GM23338 (cell line): ENCODE results near the gene BRSK2. TPM values are rescaled to one million over a fixed set of nuclear protein-coding genes. Genes with fewer than 3 reads are reported as not detected.

ENCODE experiments used
- ATAC-seq: fragments of 200-7000 bp; cut with Tn5 transposase; 3 replicates; pipeline ENCODE4 v1.9.1; 2020
- DNase-seq: peaks from one replicate; pipeline ENCODE4 v3.0.0-alpha.2; 2015; ENCODE audit warnings: low spot score
- H2AFZ ChIP-seq: fragments of 200-600 bp; sonication (generic); 2 replicates; pipeline ENCODE4 v1.8.0; 2016; ENCODE audit warnings: antibody characterized with exemption, mild to moderate bottlenecking, moderate library complexity
- H3F3A ChIP-seq: fragments of 200-600 bp; sonication (generic); replicated peaks from 2 replicates; pipeline ENCODE4 v1.8.0; 2017; ENCODE audit warnings: antibody characterized with exemption, mixed run types, low read depth
- H3K27ac ChIP-seq: fragments of 200-600 bp; sonication (generic); 2 replicates; pipeline ENCODE4 v1.6.1; 2016; ENCODE audit warnings: low read depth
- H3K27me3 ChIP-seq: fragments of 200-600 bp; sonication (generic); 2 replicates; pipeline ENCODE4 v1.8.0; 2016; ENCODE audit warnings: mild to moderate bottlenecking, mixed run types, moderate library complexity; ENCODE audit not compliant: insufficient read depth
- H3K36me3 ChIP-seq: fragments of 200-600 bp; sonication (generic); 2 replicates; pipeline ENCODE4 v1.8.0; 2016; ENCODE audit warnings: mild to moderate bottlenecking; ENCODE audit not compliant: insufficient read depth
- H3K4me1 ChIP-seq: fragments of 200-600 bp; sonication (generic); 2 replicates; pipeline ENCODE4 v1.8.0; 2016; ENCODE audit warnings: mild to moderate bottlenecking, moderate library complexity; ENCODE audit not compliant: insufficient read depth
- H3K4me2 ChIP-seq: fragments of 200-600 bp; sonication (generic); 2 replicates; pipeline ENCODE4 v1.7.1; 2017; ENCODE audit warnings: mixed run types
- H3K4me3 ChIP-seq: fragments of 200-600 bp; sonication (generic); 2 replicates; pipeline ENCODE4 v1.6.1; 2016; ENCODE audit warnings: mixed run types
- H3K79me2 ChIP-seq: fragments of 200-600 bp; sonication (generic); replicated peaks from 2 replicates; pipeline ENCODE4 v1.8.0; 2017; ENCODE audit warnings: mild to moderate bottlenecking; ENCODE audit not compliant: insufficient read depth
- H3K9me2 ChIP-seq: fragments of 200-600 bp; sonication (generic); 2 replicates; pipeline ENCODE4 v1.8.0; 2017; ENCODE audit not compliant: insufficient read depth
- H4K20me1 ChIP-seq: fragments of 200-600 bp; sonication (generic); replicated peaks from 2 replicates; pipeline ENCODE4 v1.8.0; 2017; ENCODE audit warnings: mild to moderate bottlenecking; ENCODE audit not compliant: insufficient read depth
- H3K27ac Mint-ChIP-seq: 2 replicates; pipeline ENCODE4 v1.8.0; 2020; ENCODE audit warnings: inconsistent platforms, mild to moderate bottlenecking, moderate library complexity, mixed read lengths
- H3K27me3 Mint-ChIP-seq: 3 replicates; pipeline ENCODE4 v1.8.0; 2022; ENCODE audit warnings: low read depth, mild to moderate bottlenecking, moderate library complexity, mixed read lengths, inconsistent platforms; ENCODE audit not compliant: insufficient read depth, poor library complexity
- H3K36me3 Mint-ChIP-seq: 3 replicates; pipeline ENCODE4 v1.8.0; 2021; ENCODE audit warnings: low read depth, mild to moderate bottlenecking, inconsistent platforms, moderate library complexity, mixed read lengths
- H3K4me1 Mint-ChIP-seq: 3 replicates; pipeline ENCODE4 v1.8.0; 2020; ENCODE audit warnings: mild to moderate bottlenecking, inconsistent platforms, mixed read lengths
- H3K4me3 Mint-ChIP-seq: 3 replicates; pipeline ENCODE4 v1.8.0; 2021; ENCODE audit warnings: moderate library complexity, mild to moderate bottlenecking, inconsistent platforms, mixed read lengths
- H3K9me3 Mint-ChIP-seq: 3 replicates; pipeline ENCODE4 v1.8.0; 2020; ENCODE audit warnings: moderate library complexity, mild to moderate bottlenecking, inconsistent platforms, mixed read lengths
- CREB1 ChIP-seq: fragments of 250-450 bp; sonication (Bioruptor Pico); IDR thresholded peaks from 2 replicates; pipeline ENCODE4 v1.5.0; 2020; ENCODE audit warnings: low read depth, mild to moderate bottlenecking, moderate library complexity
- CTCF ChIP-seq, 2 experiments: fragments of 200-600 bp in 1 of 2; sonication (generic) in 1 of 2; conservative IDR thresholded peaks; 2 replicates each; pipeline versions ENCODE4 v1.5.1 to v1.6.1; 2016 to 2017; ENCODE audit warnings: antibody characterized with exemption in 2 of 2, low read depth in 2 of 2, mild to moderate bottlenecking in 2 of 2, moderate library complexity in 1 of 2
- ETS1 ChIP-seq: IDR thresholded peaks from 2 replicates; pipeline ENCODE4 v1.6.1; 2016; ENCODE audit warnings: antibody characterized with exemption
- EZH2 ChIP-seq: fragments of 200-600 bp; sonication (generic); IDR thresholded peaks from one replicate; pipeline ENCODE4 v1.8.0; 2017; ENCODE audit warnings: antibody characterized with exemption, mild to moderate bottlenecking, low read depth; ENCODE audit not compliant: unreplicated experiment
- EZH2phosphoT487 ChIP-seq: fragments of 200-600 bp; sonication (generic); IDR thresholded peaks from one replicate; pipeline ENCODE4 v1.8.1; 2018; ENCODE audit warnings: antibody characterized with exemption; ENCODE audit not compliant: unreplicated experiment
- JUNB ChIP-seq: IDR thresholded peaks from one replicate; pipeline ENCODE4 v1.6.1; 2016; ENCODE audit warnings: antibody characterized with exemption; ENCODE audit not compliant: unreplicated experiment
- NANOG ChIP-seq: IDR thresholded peaks from 2 replicates; pipeline ENCODE4 v1.6.1; 2016; ENCODE audit warnings: antibody characterized with exemption, borderline replicate concordance
- POLR2AphosphoS5 ChIP-seq: IDR thresholded peaks from 2 replicates; pipeline ENCODE4 v1.6.1; 2016; ENCODE audit warnings: antibody characterized with exemption, low read depth
- REST ChIP-seq: IDR thresholded peaks from one replicate; pipeline ENCODE4 v1.6.1; 2018; ENCODE audit warnings: antibody characterized with exemption; ENCODE audit not compliant: unreplicated experiment
- STAT1 ChIP-seq: IDR thresholded peaks from one replicate; pipeline ENCODE4 v1.6.1; 2016; ENCODE audit warnings: antibody characterized with exemption; ENCODE audit not compliant: unreplicated experiment
- ZNF114 ChIP-seq: fragments of 250-450 bp; sonication (Bioruptor Pico); IDR thresholded peaks from 2 replicates; pipeline ENCODE4 v1.5.0; 2020; ENCODE audit warnings: mild to moderate bottlenecking, moderate library complexity
- ZNF331 ChIP-seq: fragments of 250-450 bp; sonication (Bioruptor Pico); IDR thresholded peaks from 2 replicates; pipeline ENCODE4 v1.5.0; 2020; ENCODE audit warnings: low read depth, mild to moderate bottlenecking, moderate library complexity
- ZNF462 ChIP-seq: fragments of 250-450 bp; sonication (Bioruptor Pico); IDR thresholded peaks from 2 replicates; pipeline ENCODE4 v1.5.0; 2020; ENCODE audit warnings: mild to moderate bottlenecking, moderate library complexity
- polyA plus RNA-seq: library from polyadenylated mRNA; unstranded; fragments of >200 nt; fragmentation: Nextera tagmentation; extraction: Ambion mirVana; gene quantifications from 2 replicates; pipeline ENCODE4 v1.2.1, GENCODE V29; 2016
- total RNA-seq: library from RNA; depleted of rRNA; stranded (reverse); fragments of >200 nt; shearing (Covaris generic); gene quantifications from 2 replicates; pipeline ENCODE4 v1.2.3, GENCODE V29; 2014

The BRSK2 gene
- total and polyA plus RNA-seq, 2 experiments from 2014 or later, result 7.2 to 20.3 TPM

- Mint-ChIP-seq H3K4me1 (peaks cover 8% of the 10 kb centered on the region; the same call in 2 of the 3 replicates), H3K4me3 (no peak overlapping the region), H3K27ac (no peak overlapping the region), H3K9me3 (no peaks in the 10 kb centered on the region), H3K36me3 (no peaks in the 10 kb centered on the region), H3K27me3 (peaks cover 28% of the 10 kb centered on the region)
- ATAC-seq, result no peak
- H4K20me1 ChIP-seq, result no peaks in the 10 kb centered on the region
- TF ChIP-seq ZNF462, result no peak
- no peak for TF ChIP-seq STAT1
- TF ChIP-seq REST, result no peak
- TF ChIP-seq ZNF114, result no peak
- TF ChIP-seq EZH2phosphoT487, result no peak
- no peak for TF ChIP-seq NANOG
- no peak for TF ChIP-seq CTCF (conservative IDR thresholded peaks at IDR 0.05; ENCODE audit: low read depth in 2 of 2)
- TF ChIP-seq JUNB, result no peak
- TF ChIP-seq ZNF331, result no peak
- no peak for TF ChIP-seq POLR2AphosphoS5
- no peak for TF ChIP-seq CREB1 (CRISPR knock-in tag)
- no peak for TF ChIP-seq EZH2
- TF ChIP-seq ETS1, result no peak
- no peak overlapping the region for H3K4me2 ChIP-seq
- H3K36me3 ChIP-seq, result no peaks in the 10 kb centered on the region
- H2AFZ ChIP-seq, result no peak overlapping the region
- no peaks in the 10 kb centered on the region for H3K9me2 ChIP-seq
- H3K4me3 ChIP-seq, result no peak overlapping the region
- H3F3A ChIP-seq, result peaks cover 3% of the 10 kb centered on the region; the same call in 1 of the 2 replicates
- no peaks in the 10 kb centered on the region for H3K79me2 ChIP-seq
- DNase-seq, result no peak
- H3K4me1 ChIP-seq, result peaks cover 3% of the 10 kb centered on the region; the same call in 1 of the 2 replicates
- H3K27me3 ChIP-seq, result 0 out of 2 replicates have a peak, but pooled peaks cover 4% of the 10 kb centered on the region
- H3K27ac ChIP-seq, result no peak overlapping the region
Observed at GRCh38 chr11:1384199-1384970, 5.3 kb upstream of the BRSK2 start.
